HG03442 (cell line): ENCODE measurements around the gene SCO2.

Source experiments
- ATAC-seq: cut with Tn5 transposase; IDR thresholded peaks from one replicate; pipeline ENCODE4 v1.9.1; 2021; ENCODE audit warnings: mild to moderate bottlenecking, moderate library complexity; ENCODE audit not compliant: unreplicated experiment

The SCO2 gene

DNA sequence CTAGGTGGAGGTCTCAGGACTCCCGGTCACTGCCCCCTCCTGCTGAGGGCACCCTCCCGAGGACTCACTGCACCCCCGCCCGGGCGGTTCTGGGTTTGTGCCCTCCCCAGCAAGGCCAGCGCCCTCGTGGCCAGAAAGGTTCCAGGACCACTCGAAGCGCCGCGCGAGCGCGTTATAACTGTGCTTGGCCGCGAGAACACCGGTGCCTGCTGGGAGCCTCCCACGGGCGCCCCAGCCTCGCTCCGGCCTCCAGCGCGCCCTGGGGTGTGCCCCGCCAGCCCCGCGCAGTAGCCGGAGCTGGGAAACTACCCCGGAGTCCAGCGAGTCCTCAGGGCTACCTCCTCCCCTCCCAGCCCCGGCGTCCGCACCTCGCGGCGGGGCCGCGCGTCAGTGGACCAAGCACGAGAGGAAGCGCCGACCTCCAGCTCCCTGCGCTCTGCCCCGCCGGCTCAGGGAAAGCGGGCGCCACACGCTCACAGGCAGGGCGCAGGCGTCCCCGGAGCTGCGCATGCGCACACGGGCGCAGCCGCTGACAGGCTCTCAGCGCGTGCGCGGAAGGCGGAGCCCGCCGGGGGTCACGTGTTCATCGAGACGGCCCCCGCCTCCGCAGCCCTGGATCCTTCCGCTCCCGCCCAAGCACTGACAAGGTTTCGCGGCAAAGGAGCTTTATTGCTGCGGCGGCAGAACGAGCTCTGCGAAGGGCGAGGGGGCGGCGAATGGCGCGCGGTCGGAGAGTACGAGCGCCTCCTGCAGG is at the start of gene SCO2:
Gene SCO2, minus strand, starts transcription at position 495 of the 754 bp plus-strand sequence. CDS start 1,187 bp downstream, outside the sequence.
- peak; percentile 33 for ATAC-seq

- ATAC-seq: no peak
Observed at GRCh38 chr22:50574383-50574755, 49.0 kb upstream of the SCO2 start.

- ATAC-seq: no peak
Observed at GRCh38 chr22:50573491-50574382, 48.3 kb upstream of the SCO2 start.

DNA sequence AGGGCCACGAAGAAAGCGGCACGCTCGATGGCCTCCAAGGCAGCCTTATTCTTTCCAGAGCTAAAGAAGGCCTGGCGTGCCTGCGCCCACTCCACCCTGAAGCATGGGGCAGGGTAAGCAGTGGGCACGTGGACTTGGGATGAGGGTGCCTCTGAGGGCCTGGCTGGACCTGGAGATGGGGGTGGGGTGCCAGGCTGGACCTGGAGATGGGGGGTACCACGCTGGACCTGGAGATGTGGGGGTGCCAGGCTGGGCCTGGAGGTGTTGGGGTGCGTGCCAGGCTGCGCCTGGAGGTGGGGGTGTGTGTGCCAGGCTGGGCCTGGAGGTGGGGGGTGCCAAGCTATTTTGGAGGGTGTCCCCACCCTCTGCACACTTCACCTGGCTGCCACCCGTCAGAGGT is 47.6 kb upstream of the SCO2 start:
- no peak for ATAC-seq

DNA sequence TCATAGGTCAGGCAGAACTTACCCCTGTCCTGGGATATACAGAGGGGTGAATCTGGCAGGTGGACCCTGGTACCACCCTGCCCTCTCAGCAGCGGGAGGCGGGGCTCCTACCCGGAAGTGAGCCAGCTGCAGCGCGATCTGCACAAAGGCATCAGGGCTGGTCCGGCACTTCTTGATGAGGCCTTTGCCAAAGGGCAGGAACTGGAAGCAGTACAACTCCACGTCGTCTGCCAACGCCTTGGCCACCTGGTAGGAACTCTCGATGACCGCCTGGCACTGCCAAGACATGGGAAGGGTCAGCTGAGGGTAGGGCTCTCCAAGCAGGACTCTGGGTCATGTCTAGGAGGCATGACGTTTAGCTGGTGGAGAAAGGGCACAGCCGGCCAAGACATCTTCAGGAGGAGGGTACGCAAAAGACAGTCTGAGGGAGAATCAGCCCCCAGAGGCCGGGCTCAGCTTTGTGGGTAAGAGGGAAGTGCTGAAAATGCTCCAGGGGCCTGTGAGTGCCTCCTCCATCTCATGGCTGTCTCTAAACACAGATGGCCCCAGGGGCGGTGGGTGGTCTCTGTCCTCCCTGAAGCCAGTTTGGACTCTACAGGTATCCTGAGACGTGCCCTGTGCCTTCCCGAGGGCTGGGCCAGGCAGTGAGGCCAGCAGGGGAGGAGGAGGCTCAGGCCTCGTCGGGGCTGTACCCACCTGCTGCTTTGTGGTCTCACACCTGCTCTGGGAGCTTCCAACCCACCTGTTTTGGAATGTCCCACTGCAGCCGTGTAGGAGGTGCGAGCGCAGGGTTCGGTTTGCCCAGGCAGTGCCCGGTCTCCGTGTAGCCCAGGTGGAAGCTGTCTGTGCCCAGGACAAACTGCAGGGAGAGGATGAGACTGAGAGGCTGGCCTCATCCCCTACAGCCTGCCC is 46.1 kb upstream of the SCO2 start:
- no peak for ATAC-seq

DNA sequence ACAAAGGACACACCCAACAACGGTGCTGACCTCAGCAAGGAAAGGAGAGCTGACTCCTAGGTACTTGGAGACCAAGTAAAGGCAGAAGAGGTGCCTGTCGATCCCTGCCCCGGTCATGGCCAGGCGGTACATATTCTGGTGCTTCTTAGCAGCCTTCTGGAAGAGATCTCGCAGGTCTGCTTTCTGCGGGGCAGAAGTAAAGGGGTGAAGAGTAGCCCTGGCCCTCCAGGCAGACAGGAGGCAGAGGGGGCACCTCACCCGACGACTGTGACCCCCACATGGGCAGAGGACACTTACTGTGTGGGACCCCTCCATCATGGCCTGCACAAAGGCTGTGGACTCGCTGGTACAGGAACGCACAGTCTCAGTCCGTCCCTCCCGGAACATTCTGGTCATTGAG is 45.5 kb upstream of the SCO2 start:
- ATAC-seq: no peak

- ATAC-seq: no peak
Observed at GRCh38 chr22:50569896-50570535, 44.6 kb upstream of the SCO2 start.

- no peak for ATAC-seq
Observed at GRCh38 chr22:50569041-50569459, 43.7 kb upstream of the SCO2 start.

GRCh38 chr22:50568626-50569025 is 43.2 kb upstream of the SCO2 start:
- ATAC-seq: no peak

DNA sequence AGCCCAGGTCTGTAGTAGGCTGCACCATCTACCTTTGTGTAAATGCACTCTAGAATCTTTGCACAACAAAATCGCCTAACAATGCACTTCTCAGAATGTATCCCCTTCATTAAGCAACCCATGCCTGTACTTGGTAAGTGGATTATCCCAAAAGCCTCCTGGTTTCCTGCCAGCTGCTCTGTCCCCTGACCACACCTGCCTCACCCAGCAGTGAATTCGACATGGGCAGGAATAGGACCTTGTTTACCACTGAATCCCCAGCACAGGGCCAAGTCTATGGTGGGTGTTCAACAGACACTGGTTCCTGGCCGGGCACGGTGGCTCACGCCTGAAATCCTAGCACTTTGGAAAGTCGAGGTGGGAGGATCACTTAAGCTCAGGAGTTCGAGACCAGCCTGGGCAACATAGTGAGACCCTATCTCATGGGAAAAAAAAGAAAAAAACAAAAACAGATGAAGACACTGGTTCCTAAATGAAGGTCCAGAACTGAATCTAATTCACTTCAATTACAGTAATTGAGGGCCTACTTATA is 42.4 kb upstream of the SCO2 start:
- no peak for ATAC-seq

- ATAC-seq: no peak
Observed at GRCh38 chr22:50564289-50564688, 38.9 kb upstream of the SCO2 start.

DNA sequence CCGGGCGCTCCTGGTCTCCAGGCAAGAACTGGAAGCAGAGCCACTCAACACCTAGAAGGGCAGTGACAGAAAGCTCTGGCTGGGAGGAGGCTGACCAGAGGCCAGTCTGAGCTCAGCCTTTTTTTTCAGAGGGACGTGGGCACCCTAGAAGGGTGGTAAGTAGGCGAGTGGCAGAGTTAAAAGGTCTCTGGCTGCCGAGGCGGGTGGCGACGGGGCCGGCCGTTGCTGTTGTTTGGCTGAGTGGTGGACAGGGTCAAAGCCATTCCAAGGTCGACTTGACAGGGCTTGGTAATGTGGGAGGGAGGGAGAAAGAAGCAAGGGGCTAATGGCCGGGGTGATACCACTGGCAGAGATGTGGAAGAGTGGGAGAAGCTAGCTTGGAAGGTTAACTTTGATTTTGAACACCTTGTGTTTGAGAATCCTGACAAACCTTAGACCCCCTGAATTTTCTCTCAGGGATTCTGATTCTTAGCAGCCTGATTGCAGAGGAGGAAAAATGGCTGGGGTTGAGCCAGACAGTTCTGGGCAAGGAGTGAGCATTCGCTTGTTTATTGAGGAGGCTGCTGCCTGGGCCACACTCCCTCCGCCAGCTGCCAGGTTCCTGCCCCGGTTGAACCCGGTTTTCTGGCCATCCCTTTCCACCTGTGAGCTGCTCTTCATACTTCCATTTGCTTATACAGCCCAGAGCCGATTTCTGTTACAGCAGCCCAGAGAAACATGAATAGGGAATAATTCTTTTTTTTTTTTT is 38.2 kb upstream of the SCO2 start:
- ATAC-seq: no peak

GRCh38 chr22:50562523-50563412 is 37.4 kb upstream of the SCO2 start, which contains the start of gene SYCE3:
SYCE3 (minus strand) TSS chr22:50562919; CDS start chr22:50556405, 6,514 bp downstream.
- ATAC-seq: peak; percentile 92

DNA sequence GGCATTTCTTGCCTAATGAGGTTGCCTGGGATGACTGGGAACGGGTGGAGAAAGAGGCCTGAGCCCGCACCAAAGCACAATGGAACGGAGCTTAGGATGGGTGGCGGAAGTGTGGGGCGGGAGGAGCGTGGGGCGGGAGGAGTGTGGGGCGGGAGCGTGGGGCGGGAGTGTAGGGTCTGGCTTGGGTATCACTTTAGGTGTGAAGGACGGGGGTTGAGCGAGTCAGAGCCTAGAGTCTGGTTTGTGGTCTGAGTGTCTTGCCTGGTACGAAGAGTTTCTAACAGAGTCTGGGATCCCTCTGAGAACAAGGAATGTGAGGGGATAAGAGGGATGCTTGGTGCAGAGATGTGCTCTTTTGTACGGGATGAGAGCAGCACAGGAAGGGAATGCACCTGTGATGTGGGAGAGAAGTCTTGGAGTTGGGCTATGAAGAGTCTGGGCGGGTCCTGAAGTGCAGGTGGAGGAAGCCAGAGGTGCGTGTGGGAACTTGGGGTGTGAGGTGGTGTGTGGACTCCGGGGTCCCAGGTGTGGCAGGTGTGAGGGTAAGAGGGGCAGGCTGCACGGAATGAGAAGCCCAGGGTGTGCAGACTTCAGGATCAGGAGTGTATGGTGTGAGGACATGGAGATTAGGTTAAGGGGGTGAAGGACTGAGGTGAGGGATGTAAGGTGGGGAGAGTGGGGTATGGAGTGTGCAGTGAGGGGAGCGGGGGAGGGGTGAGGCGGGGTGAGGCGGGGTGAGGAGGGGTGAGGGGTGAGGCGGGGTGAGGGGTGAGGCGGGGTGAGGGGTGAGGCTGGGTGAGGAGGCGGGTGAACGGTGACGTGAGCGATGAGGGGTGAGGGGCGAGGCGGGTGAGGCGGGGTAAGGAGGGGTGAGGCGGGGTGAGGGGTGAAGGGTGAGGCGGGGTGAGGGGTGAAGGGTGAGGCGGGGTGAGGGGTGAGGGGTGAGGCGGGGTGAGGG is 36.3 kb upstream of the SCO2 start:
- no peak for ATAC-seq

GRCh38 chr22:50560034-50560433 is 34.6 kb upstream of the SCO2 start:
- ATAC-seq: no peak

DNA sequence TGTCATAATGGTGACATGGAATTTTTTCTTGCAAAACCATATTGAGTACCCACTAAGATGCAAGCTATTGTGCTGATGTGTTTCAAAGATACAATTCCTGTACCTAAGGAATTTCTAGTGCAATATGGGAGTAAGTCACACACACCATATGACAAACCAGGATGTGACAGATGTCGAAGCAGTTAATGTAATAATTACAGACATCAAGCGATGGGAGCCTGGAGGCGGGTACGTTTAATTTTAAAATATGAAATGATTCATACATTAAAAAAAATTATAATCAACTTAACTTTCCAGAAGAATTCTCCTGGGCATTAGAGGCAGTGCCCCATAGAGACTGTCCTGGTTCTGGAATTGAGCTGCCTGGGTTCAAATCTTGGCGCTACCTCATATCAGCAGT is 31.3 kb upstream of the SCO2 start:
- no peak for ATAC-seq

- ATAC-seq: no peak
Observed at GRCh38 chr22:50553310-50553709, 27.9 kb upstream of the SCO2 start.
